ENCODE data around the gene TLL2. TPM values are rescaled to one million over a fixed set of nuclear protein-coding genes. Genes with fewer than 3 reads are reported as not detected.
A peak's percentile ranks its signal among the peaks of the same experiment; 100 is the strongest.

The TLL2 gene
- total RNA-seq, 4 donors from 2014 or later, result 0.40 to 0.62 TPM; not detected in 2

GRCh38 chr10:96378741-96379140, 135.0 kb downstream of the TLL2 start:
- intact Hi-C loops (cut with DNase I), result loop anchor here (10.0 kb wide), 1 partner anchor 646 kb away; no protein-coding TSS in a partner anchor
- peaks cover 5 to 28% (median 9%) of the 10 kb centered on the region in 3 donors for H3K4me1 ChIP-seq
- no peaks in the 10 kb centered on the region for H3K9me3 ChIP-seq
- no peaks in the 10 kb centered on the region for H3K36me3 ChIP-seq
- TF ChIP-seq, protein P1, sequence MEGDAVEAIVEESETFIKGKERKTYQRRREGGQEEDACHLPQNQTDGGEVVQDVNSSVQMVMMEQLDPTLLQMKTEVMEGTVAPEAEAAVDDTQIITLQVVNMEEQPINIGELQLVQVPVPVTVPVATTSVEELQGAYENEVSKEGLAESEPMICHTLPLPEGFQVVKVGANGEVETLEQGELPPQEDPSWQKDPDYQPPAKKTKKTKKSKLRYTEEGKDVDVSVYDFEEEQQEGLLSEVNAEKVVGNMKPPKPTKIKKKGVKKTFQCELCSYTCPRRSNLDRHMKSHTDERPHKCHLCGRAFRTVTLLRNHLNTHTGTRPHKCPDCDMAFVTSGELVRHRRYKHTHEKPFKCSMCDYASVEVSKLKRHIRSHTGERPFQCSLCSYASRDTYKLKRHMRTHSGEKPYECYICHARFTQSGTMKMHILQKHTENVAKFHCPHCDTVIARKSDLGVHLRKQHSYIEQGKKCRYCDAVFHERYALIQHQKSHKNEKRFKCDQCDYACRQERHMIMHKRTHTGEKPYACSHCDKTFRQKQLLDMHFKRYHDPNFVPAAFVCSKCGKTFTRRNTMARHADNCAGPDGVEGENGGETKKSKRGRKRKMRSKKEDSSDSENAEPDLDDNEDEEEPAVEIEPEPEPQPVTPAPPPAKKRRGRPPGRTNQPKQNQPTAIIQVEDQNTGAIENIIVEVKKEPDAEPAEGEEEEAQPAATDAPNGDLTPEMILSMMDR (IDR thresholded peaks at IDR 0.05), result no peak
- TF ChIP-seq POLR2A (IDR thresholded peaks at IDR 0.05), result no peak
- peaks cover 0 to 61% (median 0%) of the 10 kb centered on the region in 4 donors for H3K27me3 ChIP-seq
- WGBS, 2 donors, result 58 to 62% methylated on average over 5 to 12 of the region's 15 CpGs
- no peak overlapping the region for H3K4me3 ChIP-seq
- no peak overlapping the region for H3K27ac ChIP-seq
- no peak for DNase-seq

DNA sequence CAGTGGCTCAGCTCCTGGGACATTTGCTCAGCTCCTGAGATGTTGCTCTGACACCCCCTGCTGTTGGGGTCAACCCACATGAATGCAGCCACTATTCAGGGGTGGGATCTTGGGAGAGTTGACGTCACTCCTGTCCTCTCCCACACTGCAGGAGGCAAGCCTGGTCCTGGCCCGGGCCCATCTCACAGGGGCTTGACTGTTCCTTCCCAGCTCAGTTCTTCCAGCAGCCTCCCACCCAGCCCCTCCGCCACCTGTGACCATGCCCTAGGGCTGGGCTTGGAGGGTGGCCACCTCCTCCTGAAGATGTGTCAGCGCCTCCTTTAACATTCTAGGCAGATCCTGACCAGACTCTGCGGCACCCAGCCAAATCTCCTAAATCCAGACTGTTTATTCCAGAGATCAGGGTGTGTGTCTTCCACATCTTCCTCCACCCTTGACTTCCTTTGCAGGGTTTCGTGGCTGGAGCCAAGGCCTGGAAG, 135.9 kb downstream of the TLL2 start:
- no peaks in the 10 kb centered on the region for H3K9me3 ChIP-seq
- 20 to 23% methylated on average over 1 to 6 of the region's 6 CpGs for WGBS, 2 donors
- TF ChIP-seq POLR2A (IDR thresholded peaks at IDR 0.05), result no peak
- TF ChIP-seq, protein P1 (IDR thresholded peaks at IDR 0.05), result peak in 1 of 6 experiments; percentile 6
- H3K36me3 ChIP-seq, result no peaks in the 10 kb centered on the region
- H3K4me3 ChIP-seq, result no peak overlapping the region
- intact Hi-C loops (cut with DNase I), result loop anchor here (10.0 kb wide), 1 partner anchor 647 kb away; no protein-coding TSS in a partner anchor
- H3K27me3 ChIP-seq, result peaks cover 0 to 64% (median 0%) of the 10 kb centered on the region in 4 donors
- no peak for DNase-seq
- H3K27ac ChIP-seq, result no peak overlapping the region
- peaks cover 5 to 28% (median 9%) of the 10 kb centered on the region in 3 donors for H3K4me1 ChIP-seq

DNA sequence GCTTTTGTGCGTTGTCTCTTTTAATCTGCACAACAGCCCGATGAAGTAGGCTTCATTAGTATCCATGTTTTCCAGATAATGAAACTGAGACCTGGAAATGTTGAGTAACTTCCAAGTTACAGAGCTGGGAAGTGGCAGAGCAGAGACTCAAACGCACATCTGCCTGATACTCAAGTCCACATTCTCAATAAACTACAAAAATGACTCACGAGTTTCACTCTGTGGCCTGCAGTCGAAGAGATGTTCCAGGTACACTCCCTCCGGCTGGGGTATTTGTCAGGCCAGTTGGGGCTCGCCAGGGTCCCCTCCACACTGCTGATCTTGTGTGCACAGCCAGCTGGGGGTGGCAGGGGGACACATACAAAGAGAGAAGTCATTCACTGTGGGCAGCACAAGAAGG, 137.2 kb downstream of the TLL2 start:
- DNase-seq, result no peak
- H3K27me3 ChIP-seq, result peaks cover 0 to 72% (median 0%) of the 10 kb centered on the region in 4 donors
- H3K27ac ChIP-seq, result no peak overlapping the region
- peaks cover 5 to 28% (median 9%) of the 10 kb centered on the region in 3 donors for H3K4me1 ChIP-seq
- H3K36me3 ChIP-seq, result no peaks in the 10 kb centered on the region
- TF ChIP-seq, protein P1 (IDR thresholded peaks at IDR 0.05), result no peak
- no peak for TF ChIP-seq POLR2A (IDR thresholded peaks at IDR 0.05)
- WGBS, 2 donors, result 36 to 48% methylated on average over 6 to 7 of the region's 7 CpGs
- no peaks in the 10 kb centered on the region for H3K9me3 ChIP-seq
- intact Hi-C loops (cut with DNase I), result loop anchor here (10.0 kb wide), 1 partner anchor 648 kb away; no protein-coding TSS in a partner anchor
- no peak overlapping the region for H3K4me3 ChIP-seq

- H3K9me3 ChIP-seq, result no peaks in the 10 kb centered on the region
- intact Hi-C loops (cut with DNase I), result loop anchor here (10.0 kb wide), 1 partner anchor 650 kb away; no protein-coding TSS in a partner anchor
- TF ChIP-seq, protein P1 (IDR thresholded peaks at IDR 0.05), result peak; percentile 85 to 94 (median 88)
- TF ChIP-seq POLR2A (IDR thresholded peaks at IDR 0.05), result no peak
- WGBS, 2 donors, result 6 to 14% methylated on average over 15 to 28 of the region's 36 CpGs
- H3K4me3 ChIP-seq, result peak overlapping the region; percentile 22 to 60 (median 36)
- H3K27ac ChIP-seq, result no peak overlapping the region
- peaks cover 0 to 81% (median 0%) of the 10 kb centered on the region in 4 donors for H3K27me3 ChIP-seq
- DNase-seq, result no peak
- H3K36me3 ChIP-seq, result no peaks in the 10 kb centered on the region
- peaks cover 5 to 32% (median 9%) of the 10 kb centered on the region in 3 donors for H3K4me1 ChIP-seq
These were observed 138.5 kb downstream of the TLL2 start for GRCh38 chr10:96374985-96375830.

GRCh38 chr10:96374639-96374984, 139.1 kb downstream of the TLL2 start:
- Histone ChIP-seq H3K27me3 (peaks cover 0 to 80% (median 0%) of the 10 kb centered on the region in 4 donors), H3K36me3 (no peaks in the 10 kb centered on the region), H3K9me3 (no peaks in the 10 kb centered on the region), H3K27ac (no peak overlapping the region), H3K4me3 (peak overlapping the region in 2 of 4 donors; percentile 39 to 60), H3K4me1 (peaks cover 5 to 36% (median 9%) of the 10 kb centered on the region in 3 donors)
- intact Hi-C loops (cut with DNase I), result loop anchor here (10.0 kb wide), 1 partner anchor 650 kb away; no protein-coding TSS in a partner anchor
- 14% methylated on average over 4 to 9 of the region's 9 CpGs for WGBS, 2 donors
- no peak for TF ChIP-seq POLR2A (IDR thresholded peaks at IDR 0.05)
- TF ChIP-seq, protein P1 (IDR thresholded peaks at IDR 0.05), result no peak
- no peak for DNase-seq

Measured in esophagus squamous epithelium (tissue), 5 donors.